CD14-positive monocyte (primary cell): ENCODE measurements around the gene G3BP2. TPM values are rescaled to one million over a fixed set of nuclear protein-coding genes. Genes with fewer than 3 reads are reported as not detected.
A peak's percentile ranks its signal among the peaks of the same experiment; 100 is the strongest.

Experiments used
- DNase-seq, 3 donors: peaks; one replicate each; pipeline ENCODE4 v3.0.0-alpha.2; 2011 to 2022
- H2AFZ ChIP-seq: 2 replicates; pipeline ENCODE4 v1.6.0; 2012; ENCODE audit warnings: mild to moderate bottlenecking, low read depth, low read length, inconsistent platforms; ENCODE audit not compliant: insufficient read depth, poor library complexity, severe bottlenecking
- H3K27ac ChIP-seq, 2 donors: 1 replicate in 1 of 2; 2 replicates in 1 of 2; pipeline ENCODE4 v1.5.1; 2012 to 2013; ENCODE audit warnings: low read length in 2 of 2, control low read depth in 1 of 2, inconsistent platforms in 1 of 2, low read depth in 1 of 2, mild to moderate bottlenecking in 1 of 2
- H3K27me3 ChIP-seq, 2 donors: one replicate each; pipeline versions ENCODE4 v1.6.0 to v1.6.1; 2011 to 2013; ENCODE audit warnings: low read length in 2 of 2; ENCODE audit not compliant: control insufficient read depth in 2 of 2, insufficient read depth in 2 of 2
- H3K36me3 ChIP-seq, 2 donors: replicated peaks in 1 of 2; 1 replicate in 1 of 2; 2 replicates in 1 of 2; pipeline versions ENCODE4 v1.5.1 to v1.6.1; 2012 to 2013; ENCODE audit warnings: low read length in 2 of 2, control low read depth in 1 of 2, inconsistent platforms in 1 of 2, mild to moderate bottlenecking in 1 of 2; ENCODE audit not compliant: insufficient read depth in 2 of 2, control insufficient read depth in 1 of 2
- H3K4me1 ChIP-seq, 2 donors: 1 replicate in 1 of 2; 2 replicates in 1 of 2; pipeline versions ENCODE4 v1.5.1 to v1.6.1; 2012 to 2013; ENCODE audit warnings: low read length in 2 of 2, control low read depth in 1 of 2, inconsistent platforms in 1 of 2, mild to moderate bottlenecking in 1 of 2, moderate library complexity in 1 of 2; ENCODE audit not compliant: insufficient read depth in 2 of 2, control insufficient read depth in 1 of 2
- H3K4me2 ChIP-seq: replicated peaks from 2 replicates; pipeline ENCODE3; 2012; ENCODE audit warnings: low read length, moderate library complexity, mild to moderate bottlenecking; ENCODE audit not compliant: poor library complexity, severe bottlenecking; ENCODE audit errors: extremely low read depth
- H3K4me3 ChIP-seq, 3 experiments: fragments of 200-600 bp in 1 of 3; sonication (generic) in 1 of 3; replicated peaks in 1 of 3; 1 replicate in 2 of 3; 2 replicates in 1 of 3; pipeline ENCODE4 v1.5.1; 2011 to 2013; ENCODE audit warnings: low read length in 3 of 3, mild to moderate bottlenecking in 3 of 3, control low read depth in 2 of 3, low read depth in 2 of 3, inconsistent platforms in 1 of 3, moderate library complexity in 1 of 3
- H3K79me2 ChIP-seq: 2 replicates; pipeline ENCODE4 v1.6.0; 2012; ENCODE audit warnings: mild to moderate bottlenecking, control low read depth, inconsistent platforms, low read length, moderate library complexity; ENCODE audit not compliant: insufficient read depth
- H3K9ac ChIP-seq: 2 replicates; pipeline ENCODE4 v1.6.0; 2017; ENCODE audit warnings: low read length, mild to moderate bottlenecking; ENCODE audit not compliant: insufficient read depth, poor library complexity, severe bottlenecking
- H3K9me3 ChIP-seq, 2 donors: replicated peaks in 1 of 2; 1 replicate in 1 of 2; 2 replicates in 1 of 2; pipeline versions ENCODE4 v1.5.1 to v1.6.1; 2012 to 2013; ENCODE audit warnings: low read length in 2 of 2, control low read depth in 1 of 2; ENCODE audit not compliant: control insufficient read depth in 1 of 2, insufficient read depth in 1 of 2
- H4K20me1 ChIP-seq: 2 replicates; pipeline ENCODE4 v1.6.0; 2012; ENCODE audit warnings: mild to moderate bottlenecking, low read length, control low read depth, moderate library complexity; ENCODE audit not compliant: insufficient read depth
- H3K27ac Mint-ChIP-seq, 7 donors: one replicate each; pipeline ENCODE4 v1.8.0; 2020; ENCODE audit warnings: mild to moderate bottlenecking in 7 of 7, mixed read lengths in 7 of 7, moderate library complexity in 6 of 7, inconsistent platforms in 2 of 7
- H3K27me3 Mint-ChIP-seq, 3 donors: one replicate each; pipeline ENCODE4 v1.8.0; 2021 to 2022; ENCODE audit warnings: low read depth in 3 of 3, mild to moderate bottlenecking in 3 of 3, mixed read lengths in 3 of 3, moderate library complexity in 3 of 3, inconsistent platforms in 1 of 3
- H3K36me3 Mint-ChIP-seq, 2 donors: one replicate each; pipeline ENCODE4 v1.8.0; 2020; ENCODE audit warnings: mixed read lengths in 2 of 2, inconsistent platforms in 1 of 2, mild to moderate bottlenecking in 1 of 2
- H3K4me1 Mint-ChIP-seq: one replicate; pipeline ENCODE4 v1.8.0; 2020; ENCODE audit warnings: mild to moderate bottlenecking, mixed read lengths
- H3K4me3 Mint-ChIP-seq, 2 donors: one replicate each; pipeline ENCODE4 v1.8.0; 2020; ENCODE audit warnings: mild to moderate bottlenecking in 2 of 2, mixed read lengths in 2 of 2, moderate library complexity in 1 of 2
- H3K9me3 Mint-ChIP-seq, 7 donors: one replicate each; pipeline ENCODE4 v1.8.0; 2020 to 2022; ENCODE audit warnings: mixed read lengths in 7 of 7, mild to moderate bottlenecking in 6 of 7, moderate library complexity in 6 of 7, inconsistent platforms in 2 of 7
- CTCF ChIP-seq: fragments of 200-600 bp; IDR thresholded peaks from one replicate; pipeline ENCODE4 v1.8.0; 2022; ENCODE audit warnings: antibody characterized with exemption, mild to moderate bottlenecking
- WGBS: methylation state at CpG from one replicate; pipeline ENCODE4 v1.1.5; 2013; ENCODE audit warnings: missing lambda C conversion rate; ENCODE audit not compliant: insufficient coverage; 5-methylcytosine and 5-hydroxymethylcytosine counted together
- intact Hi-C, 2 donors: fragments of 100-400 bp; cut with micrococcal nuclease; formaldehyde crosslinking; loops; one replicate each; pipeline versions ENCODE4 v1.15.0 to v1.15.1; 2023
- polyA plus RNA-seq, 3 donors: library from polyadenylated mRNA; depleted of rRNA in 1 of 3; unstranded in 2 of 3; stranded (reverse) in 1 of 3; fragments of 300-500 nt in 2 of 3; fragments of >200 nt in 1 of 3; fragmentation: Illumina TruSeq in 2 of 3; gene quantifications; 1 replicate in 2 of 3; 2 replicates in 1 of 3; pipeline ENCODE4 v1.2.3, GENCODE V29; 2012 to 2021

G3BP2 gene
- polyA plus RNA-seq, 3 donors, result 32.5 to 92.3 (median 74.2) TPM

GRCh38 chr4:75714011-75714410 is 40.8 kb upstream of the G3BP2 start:
- Histone ChIP-seq H4K20me1 (no peaks in the 10 kb centered on the region), H3K4me1 (peaks cover 0 to 2% of the 10 kb centered on the region in 2 donors), H2AFZ (no peak overlapping the region), H3K9ac (no peak overlapping the region), H3K79me2 (no peaks in the 10 kb centered on the region), H3K27ac (no peak overlapping the region), H3K9me3 (no peaks in the 10 kb centered on the region), H3K4me3 (no peak overlapping the region), H3K4me2 (no peak overlapping the region), H3K36me3 (no peaks in the 10 kb centered on the region), H3K27me3 (no peaks in the 10 kb centered on the region)
- H3K27ac Mint-ChIP-seq, result no peak overlapping the region
- WGBS, result 87% methylated on average over 4 of the region's 4 CpGs
- H3K9me3 Mint-ChIP-seq, result no peaks in the 10 kb centered on the region
- no peak overlapping the region for H3K4me3 Mint-ChIP-seq
- H3K4me1 Mint-ChIP-seq, result peaks cover 20% of the 10 kb centered on the region
- peaks cover 0 to 1% (median 0%) of the 10 kb centered on the region in 3 donors for H3K27me3 Mint-ChIP-seq
- no peak for DNase-seq
- H3K36me3 Mint-ChIP-seq, result peaks cover 0 to 3% of the 10 kb centered on the region in 2 donors
- intact Hi-C loops, result no loop called here
- no peak for TF ChIP-seq CTCF

- Histone ChIP-seq H3K9ac (no peak overlapping the region), H3K36me3 (no peaks in the 10 kb centered on the region), H3K4me3 (no peak overlapping the region), H3K9me3 (no peaks in the 10 kb centered on the region), H3K27ac (no peak overlapping the region), H3K4me2 (no peak overlapping the region), H4K20me1 (no peaks in the 10 kb centered on the region), H3K4me1 (peaks cover 0 to 2% of the 10 kb centered on the region in 2 donors), H2AFZ (peak overlapping the region; percentile 21), H3K27me3 (no peaks in the 10 kb centered on the region), H3K79me2 (no peaks in the 10 kb centered on the region)
- Mint-ChIP-seq H3K9me3 (no peaks in the 10 kb centered on the region), H3K4me3 (no peak overlapping the region), H3K27ac (peak overlapping the region in 2 of 7 donors; percentile 54 to 79), H3K27me3 (peaks cover 0 to 1% (median 0%) of the 10 kb centered on the region in 3 donors), H3K36me3 (peaks cover 0 to 2% of the 10 kb centered on the region in 2 donors), H3K4me1 (peaks cover 14% of the 10 kb centered on the region)
- TF ChIP-seq CTCF, result no peak
- intact Hi-C loops, result no loop called here
- DNase-seq, result peak in 1 of 3 donors; percentile 37
- WGBS, result no CpG with 5 or more reads among the region's 4 CpGs
These were observed 37.0 kb upstream of the G3BP2 start for GRCh38 chr4:75710246-75710645.
